ENCODE results near the gene ALG14.
"Not testable (repeated sequence)": the region's sequence is repeated elsewhere in the genome, so short reads cannot be mapped to it uniquely, and the experiment has no call there.

The ALG14 gene

DNA sequence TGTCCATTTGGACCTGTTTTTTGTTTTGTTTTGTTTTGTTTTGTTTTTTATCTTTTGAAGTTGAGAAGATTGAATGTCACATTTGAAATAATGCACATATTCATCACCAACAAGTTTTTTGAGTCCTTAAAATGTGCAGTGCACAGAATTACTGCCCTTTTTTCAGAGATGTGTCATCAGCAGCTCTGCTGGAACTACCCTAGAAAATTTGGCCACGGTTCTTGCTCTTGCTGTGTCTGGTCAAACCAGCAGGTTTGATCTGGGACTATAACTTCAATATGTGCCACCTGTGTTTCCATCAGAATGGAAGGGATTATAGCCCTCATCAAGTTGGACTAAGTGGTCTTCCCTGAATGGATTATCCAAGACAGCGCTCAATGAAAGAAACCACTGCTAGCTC lies 121.7 kb downstream of the ALG14 start:
- H3K4me3 ChIP-seq (ENCODE audit: low read depth, low read length), result no peak overlapping the region
- TF ChIP-seq, protein P1, sequence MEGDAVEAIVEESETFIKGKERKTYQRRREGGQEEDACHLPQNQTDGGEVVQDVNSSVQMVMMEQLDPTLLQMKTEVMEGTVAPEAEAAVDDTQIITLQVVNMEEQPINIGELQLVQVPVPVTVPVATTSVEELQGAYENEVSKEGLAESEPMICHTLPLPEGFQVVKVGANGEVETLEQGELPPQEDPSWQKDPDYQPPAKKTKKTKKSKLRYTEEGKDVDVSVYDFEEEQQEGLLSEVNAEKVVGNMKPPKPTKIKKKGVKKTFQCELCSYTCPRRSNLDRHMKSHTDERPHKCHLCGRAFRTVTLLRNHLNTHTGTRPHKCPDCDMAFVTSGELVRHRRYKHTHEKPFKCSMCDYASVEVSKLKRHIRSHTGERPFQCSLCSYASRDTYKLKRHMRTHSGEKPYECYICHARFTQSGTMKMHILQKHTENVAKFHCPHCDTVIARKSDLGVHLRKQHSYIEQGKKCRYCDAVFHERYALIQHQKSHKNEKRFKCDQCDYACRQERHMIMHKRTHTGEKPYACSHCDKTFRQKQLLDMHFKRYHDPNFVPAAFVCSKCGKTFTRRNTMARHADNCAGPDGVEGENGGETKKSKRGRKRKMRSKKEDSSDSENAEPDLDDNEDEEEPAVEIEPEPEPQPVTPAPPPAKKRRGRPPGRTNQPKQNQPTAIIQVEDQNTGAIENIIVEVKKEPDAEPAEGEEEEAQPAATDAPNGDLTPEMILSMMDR (IDR thresholded peaks at IDR 0.05; ENCODE audit: low read depth, low read length), result no peak
- TF ChIP-seq POLR2A (IDR thresholded peaks at IDR 0.05; ENCODE audit: extremely low read depth, insufficient read length), result no peak
- TF ChIP-seq, protein P2, sequence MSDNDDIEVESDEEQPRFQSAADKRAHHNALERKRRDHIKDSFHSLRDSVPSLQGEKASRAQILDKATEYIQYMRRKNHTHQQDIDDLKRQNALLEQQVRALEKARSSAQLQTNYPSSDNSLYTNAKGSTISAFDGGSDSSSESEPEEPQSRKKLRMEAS (IDR thresholded peaks at IDR 0.05; ENCODE audit: low read depth, low read length), result no peak
- DNase-seq (ENCODE audit: low read depth), result no peak

DNA sequence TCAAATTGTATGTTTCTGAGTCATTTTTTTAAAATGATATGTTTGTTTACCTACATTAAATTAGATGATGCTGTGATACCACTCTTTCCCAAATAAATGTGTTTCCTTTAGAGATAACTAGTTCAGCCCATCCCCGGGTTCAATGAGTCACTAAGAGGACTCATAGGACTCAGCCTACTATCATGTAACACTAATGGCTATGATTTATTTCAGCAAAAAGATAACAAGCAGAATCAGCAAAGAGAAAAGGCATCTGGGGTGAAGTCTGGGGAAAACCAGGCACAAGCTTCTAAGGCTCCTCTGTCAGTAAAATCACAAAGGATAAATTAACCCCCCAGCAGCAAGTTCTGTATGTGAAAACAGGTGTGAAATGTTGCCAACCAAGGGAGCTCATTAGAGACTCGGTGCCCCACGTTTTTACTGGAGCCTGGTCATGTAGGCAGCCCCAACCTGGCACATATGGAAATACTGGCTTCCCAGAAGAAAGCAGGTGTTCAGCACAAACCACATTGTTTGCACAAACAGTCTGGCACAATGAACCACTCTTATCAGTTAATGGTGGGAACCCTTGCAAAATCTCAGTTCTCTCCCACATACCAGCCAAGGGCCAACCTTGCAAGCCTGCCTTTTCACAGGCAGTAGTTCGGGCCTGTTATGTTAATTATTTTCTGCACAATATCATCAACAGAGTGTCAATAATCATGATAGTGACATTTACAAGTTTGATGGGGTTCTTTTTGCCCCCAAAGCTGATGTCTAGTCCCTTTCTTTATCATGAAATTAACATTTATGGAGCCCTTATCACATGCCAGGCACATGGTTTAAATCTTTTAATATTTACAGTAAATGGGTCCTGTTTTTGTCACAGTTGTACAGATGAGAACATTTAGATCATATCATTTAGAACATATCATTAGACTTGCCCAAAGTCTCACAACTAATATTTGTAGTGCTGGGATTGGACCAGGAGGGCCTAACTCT lies 122.8 kb downstream of the ALG14 start:
- TF ChIP-seq, protein P1 (IDR thresholded peaks at IDR 0.05; ENCODE audit: low read depth, low read length), result no peak
- TF ChIP-seq, protein P2 (IDR thresholded peaks at IDR 0.05; ENCODE audit: low read depth, low read length), result no peak
- TF ChIP-seq MYC (IDR thresholded peaks at IDR 0.05; ENCODE audit: low read depth, low read length) (no peak), POLR2A (IDR thresholded peaks at IDR 0.05; ENCODE audit: extremely low read depth, insufficient read length) (no peak)
- H3K4me3 ChIP-seq (ENCODE audit: low read depth, low read length), result no peak overlapping the region
- DNase-seq (ENCODE audit: low read depth), result no peak

DNA sequence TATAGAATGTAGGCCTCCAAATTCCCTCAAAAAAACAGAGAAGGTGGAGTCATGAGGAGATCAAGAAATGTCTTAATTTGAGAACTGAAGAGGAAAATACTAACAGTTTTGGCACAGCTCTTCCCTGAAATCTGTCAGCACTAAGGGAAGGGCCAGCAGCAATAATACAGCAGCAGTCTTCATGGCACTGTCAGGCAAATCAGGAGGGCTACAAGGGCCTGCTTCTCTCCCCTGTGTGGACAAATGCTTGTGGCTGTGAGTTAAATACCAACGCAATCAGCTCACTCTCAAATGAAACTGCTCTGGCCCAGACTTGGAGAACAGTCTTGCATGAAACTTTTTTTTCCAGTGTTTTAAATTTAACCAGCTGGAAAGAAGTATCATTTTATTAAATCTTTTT lies 125.3 kb downstream of the ALG14 start:
- DNase-seq (ENCODE audit: low read depth), result no peak
- no peak for TF ChIP-seq MYC (IDR thresholded peaks at IDR 0.05; ENCODE audit: low read depth, low read length)
- TF ChIP-seq, protein P2 (IDR thresholded peaks at IDR 0.05; ENCODE audit: low read depth, low read length), result no peak
- no peak for TF ChIP-seq POLR2A (IDR thresholded peaks at IDR 0.05; ENCODE audit: extremely low read depth, insufficient read length)
- TF ChIP-seq, protein P1 (IDR thresholded peaks at IDR 0.05; ENCODE audit: low read depth, low read length), result no peak
- H3K4me3 ChIP-seq (ENCODE audit: low read depth, low read length), result no peak overlapping the region

DNA sequence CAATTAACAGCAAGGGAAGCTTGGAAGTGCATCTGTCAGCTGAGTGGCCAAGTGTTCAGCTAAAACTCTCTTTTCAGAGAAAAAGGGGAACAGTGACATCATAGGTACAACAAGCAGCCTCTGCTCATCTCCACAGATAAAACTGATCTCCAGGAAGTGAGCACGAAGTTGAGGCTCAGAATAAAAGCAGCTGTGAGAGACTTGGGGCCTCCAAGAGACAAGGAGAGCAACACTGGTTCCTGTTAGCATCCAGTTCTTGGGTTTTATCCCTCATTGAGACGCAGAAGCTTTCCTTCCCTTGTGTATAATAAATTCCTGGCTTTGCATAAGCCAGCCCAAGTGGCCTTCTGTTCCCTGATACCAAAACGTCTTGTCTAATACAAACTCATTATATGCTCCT lies 125.9 kb downstream of the ALG14 start:
- H3K4me3 ChIP-seq (ENCODE audit: low read depth, low read length), result no peak overlapping the region
- TF ChIP-seq, protein P2 (IDR thresholded peaks at IDR 0.05; ENCODE audit: low read depth, low read length), result no peak
- no peak for TF ChIP-seq POLR2A (IDR thresholded peaks at IDR 0.05; ENCODE audit: extremely low read depth, insufficient read length)
- TF ChIP-seq, protein P1 (IDR thresholded peaks at IDR 0.05; ENCODE audit: low read depth, low read length), result no peak
- DNase-seq (ENCODE audit: low read depth), result peak; percentile 9

DNA sequence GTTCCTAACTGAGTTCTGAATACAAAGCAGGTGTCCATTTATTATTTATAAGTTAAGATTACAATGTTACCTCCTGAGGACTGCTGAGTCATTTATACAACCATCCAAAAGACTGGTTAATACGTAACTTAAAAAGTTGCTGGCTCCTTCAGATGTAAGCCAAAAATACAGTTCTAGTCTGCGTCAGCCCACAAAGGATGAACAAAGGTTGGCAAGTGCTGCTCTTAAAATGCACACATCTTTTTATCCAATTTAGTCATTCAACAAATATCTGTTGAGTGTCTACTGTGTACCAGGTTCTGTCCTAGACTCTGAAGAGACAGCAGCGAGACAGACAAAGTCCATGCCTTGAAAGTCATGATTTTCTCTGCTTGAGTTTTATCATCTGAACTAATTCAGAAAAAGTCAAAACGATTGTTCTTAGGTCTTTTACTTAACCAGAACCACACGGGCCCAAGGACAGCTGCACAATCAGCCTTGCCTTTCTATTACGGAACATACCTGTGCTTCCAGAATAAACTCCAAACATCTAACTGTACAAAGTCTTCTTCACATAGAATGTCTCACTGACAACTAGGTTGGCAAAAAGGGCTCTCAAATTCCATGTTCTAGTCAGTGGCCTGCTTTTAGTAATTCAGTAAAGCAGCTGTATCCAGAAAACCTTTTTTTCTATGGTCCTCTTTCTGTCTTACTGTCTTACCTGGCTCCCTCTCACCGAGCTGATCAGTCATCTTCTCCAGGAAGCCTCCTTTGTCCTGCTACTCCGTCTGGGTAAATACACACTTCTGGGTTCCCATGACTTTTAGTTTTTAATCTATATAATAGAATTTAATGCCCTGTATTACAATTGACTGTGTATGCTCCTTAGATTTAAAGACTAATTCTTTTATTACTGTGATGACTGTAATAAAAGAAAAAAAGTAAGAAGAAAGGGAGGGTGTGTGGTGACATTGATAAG lies 130.3 kb downstream of the ALG14 start:
- no peak for DNase-seq (ENCODE audit: low read depth)
- H3K4me3 ChIP-seq (ENCODE audit: low read depth, low read length), result no peak overlapping the region
- TF ChIP-seq, protein P2 (IDR thresholded peaks at IDR 0.05; ENCODE audit: low read depth, low read length), result no peak
- TF ChIP-seq MYC (IDR thresholded peaks at IDR 0.05; ENCODE audit: low read depth, low read length) (no peak), POLR2A (IDR thresholded peaks at IDR 0.05; ENCODE audit: extremely low read depth, insufficient read length) (no peak)
- TF ChIP-seq, protein P1 (IDR thresholded peaks at IDR 0.05; ENCODE audit: low read depth, low read length), result no peak

DNA sequence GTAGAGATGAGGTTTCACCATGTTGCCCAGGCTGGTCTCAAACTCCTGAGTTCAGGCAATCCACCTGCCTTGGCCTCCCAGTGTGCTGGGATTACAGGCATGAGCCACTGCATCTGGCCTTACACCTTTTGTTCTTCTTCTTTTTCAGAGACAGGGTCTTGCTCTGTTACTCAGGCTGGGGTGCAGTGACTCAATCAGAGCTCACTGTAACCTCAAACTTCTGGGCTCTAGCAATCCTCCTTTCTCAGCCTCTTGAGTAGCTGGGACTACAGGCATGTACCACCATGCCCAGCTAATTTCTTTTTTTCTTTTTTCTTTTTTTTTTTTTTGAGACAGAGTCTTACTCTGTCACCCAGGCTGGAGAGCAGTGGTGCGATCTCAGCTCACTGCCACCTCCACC lies 131.3 kb downstream of the ALG14 start:
- H3K4me3 ChIP-seq (ENCODE audit: low read depth, low read length); DNase-seq (ENCODE audit: low read depth): not testable (repeated sequence)

All from NB4 (cell line).